ENCODE data around the gene HTR1A. TPM values are rescaled to one million over a fixed set of nuclear protein-coding genes. Genes with fewer than 3 reads are reported as not detected.

The HTR1A gene
- total RNA-seq, 1 experiment from 2014 or later, result not detected

GRCh38 chr5:63961125-63961597 is 1.1 kb downstream of the HTR1A start:
- H3K36me3 Mint-ChIP-seq (ENCODE audit: insufficient read depth, unreplicated experiment), result no peaks in the 10 kb centered on the region
- H3K4me1 Mint-ChIP-seq (ENCODE audit: insufficient read depth, unreplicated experiment), result peaks cover 4% of the 10 kb centered on the region
- intact Hi-C loops (cut with micrococcal nuclease), result no loop called here
- CTCF ChIA-PET, result interaction anchor here (0.6 to 4.7 kb wide), 3 partner anchors 29 to 561 kb away, joined by 3 to 45 read pairs (median 3); no protein-coding TSS in a partner anchor
- TF ChIP-seq, protein P1, sequence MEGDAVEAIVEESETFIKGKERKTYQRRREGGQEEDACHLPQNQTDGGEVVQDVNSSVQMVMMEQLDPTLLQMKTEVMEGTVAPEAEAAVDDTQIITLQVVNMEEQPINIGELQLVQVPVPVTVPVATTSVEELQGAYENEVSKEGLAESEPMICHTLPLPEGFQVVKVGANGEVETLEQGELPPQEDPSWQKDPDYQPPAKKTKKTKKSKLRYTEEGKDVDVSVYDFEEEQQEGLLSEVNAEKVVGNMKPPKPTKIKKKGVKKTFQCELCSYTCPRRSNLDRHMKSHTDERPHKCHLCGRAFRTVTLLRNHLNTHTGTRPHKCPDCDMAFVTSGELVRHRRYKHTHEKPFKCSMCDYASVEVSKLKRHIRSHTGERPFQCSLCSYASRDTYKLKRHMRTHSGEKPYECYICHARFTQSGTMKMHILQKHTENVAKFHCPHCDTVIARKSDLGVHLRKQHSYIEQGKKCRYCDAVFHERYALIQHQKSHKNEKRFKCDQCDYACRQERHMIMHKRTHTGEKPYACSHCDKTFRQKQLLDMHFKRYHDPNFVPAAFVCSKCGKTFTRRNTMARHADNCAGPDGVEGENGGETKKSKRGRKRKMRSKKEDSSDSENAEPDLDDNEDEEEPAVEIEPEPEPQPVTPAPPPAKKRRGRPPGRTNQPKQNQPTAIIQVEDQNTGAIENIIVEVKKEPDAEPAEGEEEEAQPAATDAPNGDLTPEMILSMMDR (IDR thresholded peaks at IDR 0.05; ENCODE audit: unreplicated experiment), result no peak
- H3K4me3 Mint-ChIP-seq (ENCODE audit: unreplicated experiment), result no peak overlapping the region
- BruUV-seq (replicated peaks), result no TSS peak
- POLR2A ChIA-PET, result no interaction called here
- H3K9me3 Mint-ChIP-seq (ENCODE audit: unreplicated experiment), result peaks cover 7% of the 10 kb centered on the region
- H3K27ac Mint-ChIP-seq (ENCODE audit: low read depth, unreplicated experiment), result no peak overlapping the region
- peaks cover 35% of the 10 kb centered on the region for H3K27me3 Mint-ChIP-seq (ENCODE audit: insufficient read depth, unreplicated experiment)
- DNase-seq (ENCODE audit: unreplicated experiment), result no peak

GRCh38 chr5:63960646-63961045 is 1.6 kb downstream of the HTR1A start:
- H3K27me3 Mint-ChIP-seq (ENCODE audit: insufficient read depth, unreplicated experiment), result peaks cover 40% of the 10 kb centered on the region
- H3K36me3 Mint-ChIP-seq (ENCODE audit: insufficient read depth, unreplicated experiment), result no peaks in the 10 kb centered on the region
- no peak overlapping the region for H3K27ac Mint-ChIP-seq (ENCODE audit: low read depth, unreplicated experiment)
- peaks cover 7% of the 10 kb centered on the region for H3K9me3 Mint-ChIP-seq (ENCODE audit: unreplicated experiment)
- no peak for DNase-seq (ENCODE audit: unreplicated experiment)
- CTCF ChIA-PET, result no interaction called here
- POLR2A ChIA-PET, result no interaction called here
- intact Hi-C loops (cut with micrococcal nuclease), result no loop called here
- no TSS peak for BruUV-seq (replicated peaks)
- peaks cover 4% of the 10 kb centered on the region for H3K4me1 Mint-ChIP-seq (ENCODE audit: insufficient read depth, unreplicated experiment)
- TF ChIP-seq, protein P1 (IDR thresholded peaks at IDR 0.05; ENCODE audit: unreplicated experiment), result no peak
- H3K4me3 Mint-ChIP-seq (ENCODE audit: unreplicated experiment), result no peak overlapping the region

- TF ChIP-seq, protein P1 (IDR thresholded peaks at IDR 0.05; ENCODE audit: unreplicated experiment), result peak; percentile 36
- DNase-seq (ENCODE audit: unreplicated experiment), result no peak
- peaks cover 4% of the 10 kb centered on the region for H3K4me1 Mint-ChIP-seq (ENCODE audit: insufficient read depth, unreplicated experiment)
- H3K4me3 Mint-ChIP-seq (ENCODE audit: unreplicated experiment), result peak overlapping the region; percentile 61
- intact Hi-C loops (cut with micrococcal nuclease), result no loop called here
- H3K9me3 Mint-ChIP-seq (ENCODE audit: unreplicated experiment), result peaks cover 7% of the 10 kb centered on the region
- ChIA-PET POLR2A (no interaction called here), CTCF (interaction anchor here (0.7 to 1.3 kb wide), 3 partner anchors 125 to 713 kb away, joined by 3 to 5 read pairs (median 3); no protein-coding TSS in a partner anchor)
- peaks cover 50% of the 10 kb centered on the region for H3K27me3 Mint-ChIP-seq (ENCODE audit: insufficient read depth, unreplicated experiment)
- no peaks in the 10 kb centered on the region for H3K36me3 Mint-ChIP-seq (ENCODE audit: insufficient read depth, unreplicated experiment)
- no peak overlapping the region for H3K27ac Mint-ChIP-seq (ENCODE audit: low read depth, unreplicated experiment)
- no TSS peak for BruUV-seq (replicated peaks)
Measured at GRCh38 chr5:63959177-63959982, 2.9 kb downstream of the HTR1A start.

DNA sequence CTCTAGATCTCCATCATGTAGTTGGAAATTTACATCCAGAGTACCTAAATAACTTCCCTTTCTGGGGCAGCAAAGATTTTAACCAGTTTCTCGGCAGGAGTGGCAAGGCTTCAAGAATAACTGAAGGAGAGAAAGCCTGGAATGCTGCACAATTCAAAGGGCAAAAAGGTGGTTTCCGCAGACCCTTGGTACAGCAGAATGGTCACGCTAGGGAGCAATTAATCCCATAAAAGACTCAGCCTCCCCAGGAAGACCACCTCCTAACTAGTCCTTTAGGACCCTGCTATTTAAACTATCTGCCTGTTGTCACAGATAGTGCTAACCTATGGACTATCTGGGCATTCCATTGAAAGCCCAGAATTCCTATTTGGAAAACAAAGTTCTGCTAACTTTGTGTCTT is 3.6 kb downstream of the HTR1A start:
- intact Hi-C loops (cut with micrococcal nuclease), result no loop called here
- peaks cover 7% of the 10 kb centered on the region for H3K9me3 Mint-ChIP-seq (ENCODE audit: unreplicated experiment)
- CTCF ChIA-PET, result interaction anchor here (0.7 to 1.3 kb wide), 2 partner anchors 124 to 556 kb away, joined by 3 to 5 read pairs; no protein-coding TSS in a partner anchor
- H3K4me3 Mint-ChIP-seq (ENCODE audit: unreplicated experiment), result peak overlapping the region; percentile 61
- POLR2A ChIA-PET, result interaction anchor here (0.7 kb wide), 1 partner anchor 186 kb away, joined by 4 read pairs; no protein-coding TSS in a partner anchor
- H3K27me3 Mint-ChIP-seq (ENCODE audit: insufficient read depth, unreplicated experiment), result peaks cover 50% of the 10 kb centered on the region
- H3K27ac Mint-ChIP-seq (ENCODE audit: low read depth, unreplicated experiment), result no peak overlapping the region
- no peaks in the 10 kb centered on the region for H3K36me3 Mint-ChIP-seq (ENCODE audit: insufficient read depth, unreplicated experiment)
- peaks cover 4% of the 10 kb centered on the region for H3K4me1 Mint-ChIP-seq (ENCODE audit: insufficient read depth, unreplicated experiment)
- TF ChIP-seq, protein P1 (IDR thresholded peaks at IDR 0.05; ENCODE audit: unreplicated experiment), result no peak
- DNase-seq (ENCODE audit: unreplicated experiment), result no peak
- BruUV-seq (replicated peaks), result no TSS peak
